Left lung (tissue), 10 donors: ENCODE data around the gene TSHZ2. TPM values are rescaled to one million over a fixed set of nuclear protein-coding genes. Genes with fewer than 3 reads are reported as not detected.

ENCODE experiments used
- ATAC-seq: fragments of 200-7000 bp; cut with Tn5 transposase; one replicate; pipeline ENCODE4 v1.9.1; 2020; ENCODE audit warnings: moderate library complexity
- DNase-seq, 4 donors: peaks; one replicate each; pipeline ENCODE4 v3.0.0-alpha.2; 2013 to 2020
- H3K27ac ChIP-seq, 2 donors: fragments of 200-600 bp; sonication (generic) in 1 of 2; one replicate each; pipeline versions ENCODE4 v1.5.0 to v1.8.0; 2020 to 2021
- H3K27me3 ChIP-seq, 2 donors: fragments of 200-600 bp; sonication (generic) in 1 of 2; one replicate each; pipeline versions ENCODE4 v1.5.0 to v1.8.0; 2020 to 2021
- H3K36me3 ChIP-seq, 2 donors: fragments of 200-600 bp; sonication (generic) in 1 of 2; one replicate each; pipeline versions ENCODE4 v1.5.0 to v1.8.0; 2020 to 2021
- H3K4me1 ChIP-seq, 2 donors: fragments of 200-600 bp; one replicate each; pipeline ENCODE4 v1.8.0; 2021
- H3K4me3 ChIP-seq, 2 donors: fragments of 200-600 bp; sonication (generic) in 1 of 2; one replicate each; pipeline versions ENCODE4 v1.5.0 to v1.8.0; 2020 to 2021; ENCODE audit warnings: mild to moderate bottlenecking in 1 of 2
- H3K9me3 ChIP-seq, 2 donors: fragments of 200-600 bp; sonication (generic) in 1 of 2; one replicate each; pipeline versions ENCODE4 v1.5.0 to v1.8.0; 2020 to 2021
- CTCF ChIP-seq, 2 donors: fragments of 200-600 bp; sonication (generic) in 1 of 2; IDR thresholded peaks; one replicate each; pipeline versions ENCODE4 v1.5.0 to v1.8.0; 2021; ENCODE audit warnings: antibody characterized with exemption in 2 of 2
- intact Hi-C, 2 donors: fragments of 100-400 bp; cut with DNase I; formaldehyde crosslinking; loops; one replicate each; pipeline versions ENCODE4 v1.11.2 to v1.14.2; 2022
- polyA plus RNA-seq, 6 donors: library from polyadenylated mRNA; unstranded; fragments of 120-200 nt; gene quantifications; one replicate each; pipeline ENCODE4 v1.2.1, GENCODE V29; 2013; ENCODE audit not compliant: insufficient read length in 6 of 6
- total RNA-seq, 2 donors: library from RNA; stranded (reverse); fragmentation: NEBNext Ultra II Directional; extraction: Animal tissue kit (Norgen Biotek cat#: 25700); gene quantifications; one replicate each; pipeline ENCODE4 v1.2.1, GENCODE V29; 2021
- donor health status: DM: no; HTN: yes; CAD: no.
- donor health status: DM: no; HTN: no; CAD: no.

The TSHZ2 gene
- total and polyA plus RNA-seq, 8 donors: 7.6 to 20.7 (median 13.9) TPM

- intact Hi-C loops: no loop called here
- no peak for ATAC-seq
- no peak for TF ChIP-seq CTCF (IDR thresholded peaks at IDR 0.05)
- H3K27ac ChIP-seq: no peak overlapping the region
- no peaks in the 10 kb centered on the region for H3K4me1 ChIP-seq
- DNase-seq: no peak
- no peaks in the 10 kb centered on the region for H3K27me3 ChIP-seq
- H3K36me3 ChIP-seq: no peaks in the 10 kb centered on the region
- H3K9me3 ChIP-seq: peaks cover 0 to 2% of the 10 kb centered on the region in 2 donors
- H3K4me3 ChIP-seq: no peak overlapping the region
Measured at GRCh38 chr20:53422039-53422438, 449.9 kb downstream of the TSHZ2 start.

- no peaks in the 10 kb centered on the region for H3K4me1 ChIP-seq
- H3K36me3 ChIP-seq: no peaks in the 10 kb centered on the region
- no peaks in the 10 kb centered on the region for H3K27me3 ChIP-seq
- intact Hi-C loops: no loop called here
- H3K27ac ChIP-seq: no peak overlapping the region
- DNase-seq (no peak), ATAC-seq (no peak)
- no peak for TF ChIP-seq CTCF (IDR thresholded peaks at IDR 0.05)
- peaks cover 0 to 2% of the 10 kb centered on the region in 2 donors for H3K9me3 ChIP-seq
- no peak overlapping the region for H3K4me3 ChIP-seq
Measured at GRCh38 chr20:53423587-53424146, 451.5 kb downstream of the TSHZ2 start.

- Histone ChIP-seq H3K27ac (peak overlapping the region in 1 of 2 donors; percentile 51), H3K4me3 (no peak overlapping the region), H3K36me3 (no peaks in the 10 kb centered on the region), H3K4me1 (no peaks in the 10 kb centered on the region), H3K27me3 (no peaks in the 10 kb centered on the region), H3K9me3 (peaks cover 0 to 2% of the 10 kb centered on the region in 2 donors)
- TF ChIP-seq CTCF (IDR thresholded peaks at IDR 0.05): no peak
- intact Hi-C loops: no loop called here
- DNase-seq (no peak), ATAC-seq (no peak)
Measured at GRCh38 chr20:53425481-53425880, 453.3 kb downstream of the TSHZ2 start.

- Histone ChIP-seq H3K36me3 (no peaks in the 10 kb centered on the region), H3K4me1 (no peaks in the 10 kb centered on the region), H3K27ac (peak overlapping the region in 1 of 2 donors; percentile 51), H3K9me3 (peaks cover 0 to 2% of the 10 kb centered on the region in 2 donors), H3K27me3 (no peaks in the 10 kb centered on the region), H3K4me3 (no peak overlapping the region)
- intact Hi-C loops: no loop called here
- DNase-seq (no peak), ATAC-seq (no peak)
- TF ChIP-seq CTCF (IDR thresholded peaks at IDR 0.05): no peak
Measured at GRCh38 chr20:53425941-53426340, 453.8 kb downstream of the TSHZ2 start.

- ATAC-seq (no peak), DNase-seq (no peak)
- Histone ChIP-seq H3K4me3 (no peak overlapping the region), H3K4me1 (no peaks in the 10 kb centered on the region), H3K9me3 (peaks cover 0 to 2% of the 10 kb centered on the region in 2 donors), H3K27me3 (no peaks in the 10 kb centered on the region), H3K27ac (peak overlapping the region in 1 of 2 donors; percentile 51), H3K36me3 (no peaks in the 10 kb centered on the region)
- TF ChIP-seq CTCF (IDR thresholded peaks at IDR 0.05): no peak
- intact Hi-C loops: no loop called here
Measured at GRCh38 chr20:53426766-53427312, 454.7 kb downstream of the TSHZ2 start.
